ENCODE data around the gene ACSM6. TPM values are rescaled to one million over a fixed set of nuclear protein-coding genes. Genes with fewer than 3 reads are reported as not detected.

The ACSM6 gene
- total and polyA plus RNA-seq, 2 donors (not counting 3 experiments of a cell fraction or from before 2014, with no cell fraction given), result not detected

GRCh38 chr10:95183271-95184230, 10.5 kb upstream of the ACSM6 start:
- Histone ChIP-seq H3K9ac (replicated peaks; ENCODE audit: extremely low read depth, insufficient read depth, low read length) (peak overlapping the region; percentile 87), H3K9me3 (replicated peaks; ENCODE audit: control insufficient read depth, insufficient read depth, low read length) (no peaks in the 10 kb centered on the region), H3K36me3 (ENCODE audit: control insufficient read depth in 2 of 2, extremely low read depth in 1 of 2, insufficient read depth in 2 of 2, low read length in 2 of 2) (no peaks in the 10 kb centered on the region), H3K79me2 (ENCODE audit: control insufficient read depth, insufficient read depth, low read length) (no peaks in the 10 kb centered on the region), H3K27me3 (ENCODE audit: control insufficient read depth in 2 of 2, insufficient read depth in 2 of 2, low read length in 2 of 2) (peaks cover 0 to 10% of the 10 kb centered on the region in 2 experiments), H3K4me3 (replicated peaks in 1 of 3; ENCODE audit: insufficient read depth in 1 of 3, low read depth in 1 of 3, low read length in 3 of 3) (peak overlapping the region; percentile 44 to 84 (median 80)), H2AFZ (ENCODE audit: low read depth, low read length) (peak overlapping the region; percentile 99), H3K9me1 (replicated peaks; ENCODE audit: control insufficient read depth, extremely low read depth, insufficient read depth, low read length) (no peaks in the 10 kb centered on the region), H3K4me1 (ENCODE audit: control insufficient read depth, extremely low read depth, insufficient read depth, low read length) (peaks cover 15% of the 10 kb centered on the region), H3K4me2 (ENCODE audit: insufficient read depth, low read length) (peak overlapping the region; percentile 98), H3K27ac (ENCODE audit: insufficient read depth, low read depth, low read length) (peak overlapping the region; percentile 62), H4K20me1 (replicated peaks; ENCODE audit: control insufficient read depth, extremely low read depth, insufficient read depth, low read length) (no peaks in the 10 kb centered on the region)
- peak; percentile 80 for DNase-seq (ENCODE audit: low read depth, low spot score)
- peak; percentile 72 for FAIRE-seq
- TF ChIP-seq EZH2 (IDR thresholded peaks at IDR 0.05; ENCODE audit: borderline replicate concordance, low read depth, low read length, severe bottlenecking), result peak; percentile 38
- peak; percentile 67 for TF ChIP-seq POLR2AphosphoS5 (IDR thresholded peaks at IDR 0.05; ENCODE audit: insufficient read depth, low read depth, low read length)
- TF ChIP-seq POLR2A (IDR thresholded peaks at IDR 0.05; ENCODE audit: low read depth, low read length), result peak; percentile 70
- TF ChIP-seq CTCF (IDR thresholded peaks at IDR 0.05; ENCODE audit: extremely low read depth in 1 of 2, insufficient read depth in 1 of 2, low read depth in 1 of 2, low read length in 2 of 2), result peak; percentile 96 to 99
- TF ChIP-seq JUN (IDR thresholded peaks at IDR 0.05; ENCODE audit: borderline replicate concordance, insufficient read depth, insufficient read length, low read depth), result no peak
- no peak for TF ChIP-seq MYC (IDR thresholded peaks at IDR 0.05; ENCODE audit: low read depth, low read length)
- peak; percentile 18 for TF ChIP-seq FOS (IDR thresholded peaks at IDR 0.05; ENCODE audit: borderline replicate concordance, insufficient read depth, low read length)
- TSS peak; percentile 81 for BruUV-seq (replicated peaks)
- CTCF ChIA-PET, result interaction anchor here (0.6 to 4.5 kb wide), 9 partner anchors 12 to 182 kb away, joined by 3 to 50 read pairs (median 5); no protein-coding TSS in a partner anchor
- dilution Hi-C loops (cut with MboI; ENCODE audit: extremely low pct_ligation_motif_present, low sequenced_read_pairs), result no loop called here
- intact Hi-C loops (cut with micrococcal nuclease), result loop anchor here (1.0 to 2.0 kb wide), 4 partner anchors 47 to 180 kb away; no protein-coding TSS in a partner anchor
- POLR2A ChIA-PET, result no interaction called here

Measured in endothelial cell of umbilical vein (primary cell).